Esophagus squamous epithelium (tissue), 5 donors: ENCODE data around the gene TNRC6B. TPM values are rescaled to one million over a fixed set of nuclear protein-coding genes. Genes with fewer than 3 reads are reported as not detected.

ENCODE experiments used
- DNase-seq: peaks from one replicate; lab custom pipeline; 2025; lab: John Stamatoyannopoulos, UW
- H3K27ac ChIP-seq, 4 donors: fragments of 200-600 bp; sonication (generic); one replicate each; pipeline ENCODE4 v1.5.1; 2016 to 2019; ENCODE audit warnings: mild to moderate bottlenecking in 1 of 4
- H3K27me3 ChIP-seq, 4 donors: fragments of 200-600 bp; sonication (generic); 1 replicate in 3 of 4; 2 replicates in 1 of 4; pipeline versions ENCODE4 v1.5.1 to v1.6.0; 2017 to 2021; ENCODE audit warnings: antibody characterized with exemption in 1 of 4
- H3K36me3 ChIP-seq, 3 donors: fragments of 200-600 bp; sonication (generic); one replicate each; pipeline ENCODE4 v1.5.1; 2016 to 2019
- H3K4me1 ChIP-seq, 3 donors: fragments of 200-600 bp; sonication (generic); one replicate each; pipeline ENCODE4 v1.5.1; 2017 to 2019
- H3K4me3 ChIP-seq, 4 donors: fragments of 200-600 bp; sonication (generic); 1 replicate in 3 of 4; 2 replicates in 1 of 4; pipeline ENCODE4 v1.5.1; 2016 to 2019; ENCODE audit warnings: mild to moderate bottlenecking in 2 of 4, moderate library complexity in 1 of 4
- H3K9me3 ChIP-seq, 3 donors: fragments of 200-600 bp; sonication (generic); one replicate each; pipeline ENCODE4 v1.5.1; 2016 to 2019
- POLR2A ChIP-seq, 4 donors: fragments of 450-650 bp; IDR thresholded peaks; one replicate each; pipeline ENCODE4 v1.6.1; 2017; ENCODE audit warnings: antibody characterized with exemption in 4 of 4, mild to moderate bottlenecking in 4 of 4, moderate library complexity in 3 of 4
- WGBS, 2 donors: methylation state at CpG; one replicate each; pipeline ENCODE4 v1.1.5; 2018; 5-methylcytosine and 5-hydroxymethylcytosine counted together
- intact Hi-C: fragments of 100-400 bp; cut with DNase I; formaldehyde crosslinking; loops from one replicate; pipeline ENCODE4 v1.15.0; 2022
- total RNA-seq, 4 donors: library from RNA; depleted of rRNA; stranded (reverse); fragments of >200 nt; gene quantifications; one replicate each; pipeline ENCODE4 v1.1.0, GENCODE V29; 2016
- TF ChIP-seq, protein P1 (sequence below), 6 experiments: fragments of 450-650 bp in 4 of 6; fragments of 200-600 bp in 2 of 6; sonication (generic) in 2 of 6; IDR thresholded peaks; one replicate each; pipeline ENCODE4 v1.5.1; 2016 to 2019; ENCODE audit warnings: antibody characterized with exemption in 6 of 6, mild to moderate bottlenecking in 4 of 6, moderate library complexity in 4 of 6
- donor health status: DM: yes; HTN: yes; CAD: no.

The TNRC6B gene
- total RNA-seq, 4 donors from 2014 or later = 20.7 to 36.5 (median 26.9) TPM

- Histone ChIP-seq H3K4me1 (peaks cover 0 to 18% (median 4%) of the 10 kb centered on the region in 3 donors), H3K27me3 (no peaks in the 10 kb centered on the region), H3K9me3 (no peaks in the 10 kb centered on the region), H3K27ac (no peak overlapping the region), H3K4me3 (no peak overlapping the region), H3K36me3 (peaks cover 0 to 37% (median 0%) of the 10 kb centered on the region in 3 donors)
- DNase-seq = no peak
- TF ChIP-seq POLR2A (IDR thresholded peaks at IDR 0.05) = no peak
- TF ChIP-seq, protein P1, sequence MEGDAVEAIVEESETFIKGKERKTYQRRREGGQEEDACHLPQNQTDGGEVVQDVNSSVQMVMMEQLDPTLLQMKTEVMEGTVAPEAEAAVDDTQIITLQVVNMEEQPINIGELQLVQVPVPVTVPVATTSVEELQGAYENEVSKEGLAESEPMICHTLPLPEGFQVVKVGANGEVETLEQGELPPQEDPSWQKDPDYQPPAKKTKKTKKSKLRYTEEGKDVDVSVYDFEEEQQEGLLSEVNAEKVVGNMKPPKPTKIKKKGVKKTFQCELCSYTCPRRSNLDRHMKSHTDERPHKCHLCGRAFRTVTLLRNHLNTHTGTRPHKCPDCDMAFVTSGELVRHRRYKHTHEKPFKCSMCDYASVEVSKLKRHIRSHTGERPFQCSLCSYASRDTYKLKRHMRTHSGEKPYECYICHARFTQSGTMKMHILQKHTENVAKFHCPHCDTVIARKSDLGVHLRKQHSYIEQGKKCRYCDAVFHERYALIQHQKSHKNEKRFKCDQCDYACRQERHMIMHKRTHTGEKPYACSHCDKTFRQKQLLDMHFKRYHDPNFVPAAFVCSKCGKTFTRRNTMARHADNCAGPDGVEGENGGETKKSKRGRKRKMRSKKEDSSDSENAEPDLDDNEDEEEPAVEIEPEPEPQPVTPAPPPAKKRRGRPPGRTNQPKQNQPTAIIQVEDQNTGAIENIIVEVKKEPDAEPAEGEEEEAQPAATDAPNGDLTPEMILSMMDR (IDR thresholded peaks at IDR 0.05) = no peak
- 73 to 100% methylated on average over 2 of the region's 2 CpGs for WGBS, 2 donors
- intact Hi-C loops = no loop called here
These were observed 156.3 kb downstream of the TNRC6B start for GRCh38 chr22:40334060-40334459.

GRCh38 chr22:40334899-40335298 lies 157.2 kb downstream of the TNRC6B start:
- TF ChIP-seq, protein P1 (IDR thresholded peaks at IDR 0.05) = no peak
- TF ChIP-seq POLR2A (IDR thresholded peaks at IDR 0.05) = no peak
- DNase-seq = no peak
- H3K27ac ChIP-seq = peak overlapping the region in 1 of 4 donors; percentile 9
- no peaks in the 10 kb centered on the region for H3K27me3 ChIP-seq
- H3K4me1 ChIP-seq = peaks cover 0 to 18% (median 4%) of the 10 kb centered on the region in 3 donors
- intact Hi-C loops = no loop called here
- 19 to 41% methylated on average over 2 of the region's 2 CpGs for WGBS, 2 donors
- H3K36me3 ChIP-seq = peaks cover 0 to 36% (median 0%) of the 10 kb centered on the region in 3 donors
- no peaks in the 10 kb centered on the region for H3K9me3 ChIP-seq
- H3K4me3 ChIP-seq = no peak overlapping the region

- Histone ChIP-seq H3K27me3 (no peaks in the 10 kb centered on the region), H3K9me3 (no peaks in the 10 kb centered on the region), H3K4me3 (no peak overlapping the region), H3K36me3 (peaks cover 0 to 32% (median 0%) of the 10 kb centered on the region in 3 donors), H3K27ac (peak overlapping the region in 1 of 4 donors; percentile 9), H3K4me1 (peaks cover 0 to 18% (median 4%) of the 10 kb centered on the region in 3 donors)
- intact Hi-C loops = no loop called here
- TF ChIP-seq POLR2A (IDR thresholded peaks at IDR 0.05) = no peak
- TF ChIP-seq, protein P1 (IDR thresholded peaks at IDR 0.05) = no peak
- no peak for DNase-seq
- WGBS, 2 donors = 24 to 31% methylated on average over 2 of the region's 2 CpGs
These were observed 157.6 kb downstream of the TNRC6B start for GRCh38 chr22:40335358-40335757.

GRCh38 chr22:40340044-40340443 lies 162.3 kb downstream of the TNRC6B start:
- intact Hi-C loops = loop anchor here (10.0 kb wide), 1 partner anchor 795 kb away; no protein-coding TSS in a partner anchor
- H3K27me3 ChIP-seq = no peaks in the 10 kb centered on the region
- no peak overlapping the region for H3K4me3 ChIP-seq
- no peak for DNase-seq
- H3K27ac ChIP-seq = no peak overlapping the region
- H3K4me1 ChIP-seq = peaks cover 0 to 5% (median under 1%) of the 10 kb centered on the region in 3 donors
- 94 to 98% methylated on average over 3 to 5 of the region's 5 CpGs for WGBS, 2 donors
- TF ChIP-seq, protein P1 (IDR thresholded peaks at IDR 0.05) = no peak
- no peak for TF ChIP-seq POLR2A (IDR thresholded peaks at IDR 0.05)
- H3K9me3 ChIP-seq = no peaks in the 10 kb centered on the region
- peaks cover 0 to 9% (median 0%) of the 10 kb centered on the region in 3 donors for H3K36me3 ChIP-seq

- intact Hi-C loops = loop anchor here (10.0 kb wide), 1 partner anchor 797 kb away; no protein-coding TSS in a partner anchor
- Histone ChIP-seq H3K27ac (no peak overlapping the region), H3K9me3 (no peaks in the 10 kb centered on the region), H3K36me3 (peaks cover 0 to 3% (median 0%) of the 10 kb centered on the region in 3 donors), H3K27me3 (no peaks in the 10 kb centered on the region), H3K4me1 (peaks cover 0 to 11% (median 6%) of the 10 kb centered on the region in 3 donors), H3K4me3 (no peak overlapping the region)
- WGBS, 2 donors = 23 to 45% methylated on average over 3 to 4 of the region's 4 CpGs
- no peak for DNase-seq
- no peak for TF ChIP-seq POLR2A (IDR thresholded peaks at IDR 0.05)
- TF ChIP-seq, protein P1 (IDR thresholded peaks at IDR 0.05) = no peak
These were observed 163.9 kb downstream of the TNRC6B start for GRCh38 chr22:40341604-40342003.
